Endothelial cell (in vitro differentiated cells): ENCODE data around the gene CYP39A1. TPM values are rescaled to one million over a fixed set of nuclear protein-coding genes. Genes with fewer than 3 reads are reported as not detected.

Experiments
- DNase-seq: peaks from one replicate; pipeline ENCODE4 v3.0.0; 2021; ENCODE audit warnings: low spot score
- H3K27ac Mint-ChIP-seq: one replicate; pipeline ENCODE4 v1.8.0; 2021; ENCODE audit warnings: mixed read lengths, inconsistent platforms; ENCODE audit not compliant: unreplicated experiment
- H3K27me3 Mint-ChIP-seq: one replicate; pipeline ENCODE4 v1.8.0; 2021; ENCODE audit warnings: mild to moderate bottlenecking, moderate library complexity, mixed read lengths, inconsistent platforms; ENCODE audit not compliant: unreplicated experiment
- H3K36me3 Mint-ChIP-seq: one replicate; pipeline ENCODE4 v1.8.0; 2021; ENCODE audit warnings: mild to moderate bottlenecking, low read depth, mixed read lengths, inconsistent platforms; ENCODE audit not compliant: unreplicated experiment
- H3K4me1 Mint-ChIP-seq: one replicate; pipeline ENCODE4 v1.8.0; 2021; ENCODE audit warnings: mild to moderate bottlenecking, mixed read lengths, inconsistent platforms; ENCODE audit not compliant: unreplicated experiment
- H3K4me3 Mint-ChIP-seq: one replicate; pipeline ENCODE4 v1.8.0; 2021; ENCODE audit warnings: mild to moderate bottlenecking, mixed read lengths, inconsistent platforms; ENCODE audit not compliant: unreplicated experiment
- H3K9me3 Mint-ChIP-seq: one replicate; pipeline ENCODE4 v1.8.0; 2021; ENCODE audit warnings: mixed read lengths, inconsistent platforms; ENCODE audit not compliant: unreplicated experiment
- CTCF ChIP-seq: fragments of 200-600 bp; sonication (generic); IDR thresholded peaks from one replicate; pipeline ENCODE4 v1.5.0; 2021; ENCODE audit warnings: antibody characterized with exemption; ENCODE audit not compliant: unreplicated experiment
- total RNA-seq: library from RNA; stranded (reverse); fragmentation: NEBNext Ultra II Directional; extraction: Animal tissue kit (Norgen Biotek cat#: 25700); gene quantifications from one replicate; pipeline ENCODE4 v1.2.1, GENCODE V29; 2021; ENCODE audit not compliant: unreplicated experiment

The CYP39A1 gene
- total RNA-seq, 1 donor from 2014 or later = 2.5 TPM

GRCh38 chr6:46618726-46619125 lies 33.9 kb downstream of the CYP39A1 start:
- DNase-seq = no peak
- Mint-ChIP-seq H3K4me3 (no peak overlapping the region), H3K27ac (no peak overlapping the region), H3K4me1 (no peaks in the 10 kb centered on the region), H3K36me3 (no peaks in the 10 kb centered on the region), H3K27me3 (no peaks in the 10 kb centered on the region), H3K9me3 (no peaks in the 10 kb centered on the region)
- TF ChIP-seq CTCF = no peak

GRCh38 chr6:46612645-46613044 lies 40.0 kb downstream of the CYP39A1 start:
- no peak overlapping the region for H3K27ac Mint-ChIP-seq
- DNase-seq = no peak
- no peaks in the 10 kb centered on the region for H3K9me3 Mint-ChIP-seq
- TF ChIP-seq CTCF = no peak
- H3K36me3 Mint-ChIP-seq = no peaks in the 10 kb centered on the region
- H3K4me1 Mint-ChIP-seq = no peaks in the 10 kb centered on the region
- H3K4me3 Mint-ChIP-seq = no peak overlapping the region
- H3K27me3 Mint-ChIP-seq = no peaks in the 10 kb centered on the region

GRCh38 chr6:46610862-46611553 lies 41.6 kb downstream of the CYP39A1 start:
- DNase-seq = no peak
- H3K36me3 Mint-ChIP-seq = no peaks in the 10 kb centered on the region
- H3K9me3 Mint-ChIP-seq = no peaks in the 10 kb centered on the region
- no peaks in the 10 kb centered on the region for H3K27me3 Mint-ChIP-seq
- H3K4me3 Mint-ChIP-seq = no peak overlapping the region
- TF ChIP-seq CTCF = no peak
- no peak overlapping the region for H3K27ac Mint-ChIP-seq
- H3K4me1 Mint-ChIP-seq = no peaks in the 10 kb centered on the region

- H3K36me3 Mint-ChIP-seq = no peaks in the 10 kb centered on the region
- no peaks in the 10 kb centered on the region for H3K9me3 Mint-ChIP-seq
- DNase-seq = no peak
These were observed 46.3 kb downstream of the CYP39A1 start for GRCh38 chr6:46606338-46606737.

More at GRCh38 chr6:46606338-46606737, 46.3 kb downstream of the CYP39A1 start:
- no peak for TF ChIP-seq CTCF
- Mint-ChIP-seq H3K27me3 (no peaks in the 10 kb centered on the region), H3K4me3 (no peak overlapping the region), H3K27ac (no peak overlapping the region), H3K4me1 (peaks cover 2% of the 10 kb centered on the region)
